ENCODE measurements around the gene RNF32. TPM values are rescaled to one million over a fixed set of nuclear protein-coding genes. Genes with fewer than 3 reads are reported as not detected.

RNF32 gene
- polyA plus RNA-seq, 3 donors = 0.03 to 0.13 TPM; not detected in 1

- Histone ChIP-seq H2AFZ (ENCODE audit: insufficient read depth, low read depth, low read length, poor library complexity, severe bottlenecking) (no peak overlapping the region), H3K4me2 (replicated peaks; ENCODE audit: extremely low read depth, low read length, poor library complexity, severe bottlenecking) (no peak overlapping the region), H3K9me3 (replicated peaks in 1 of 2; ENCODE audit: control insufficient read depth in 1 of 2, insufficient read depth in 1 of 2, low read length in 2 of 2) (no peaks in the 10 kb centered on the region), H3K36me3 (replicated peaks in 1 of 2; ENCODE audit: control insufficient read depth in 1 of 2, insufficient read depth in 2 of 2, low read length in 2 of 2) (peaks cover 0 to 9% of the 10 kb centered on the region in 2 donors), H3K4me1 (ENCODE audit: control insufficient read depth in 1 of 2, insufficient read depth in 2 of 2, low read length in 2 of 2) (no peaks in the 10 kb centered on the region), H3K27ac (ENCODE audit: low read depth in 1 of 2, low read length in 2 of 2) (no peak overlapping the region), H3K9ac (ENCODE audit: insufficient read depth, low read length, poor library complexity, severe bottlenecking) (no peak overlapping the region), H3K4me3 (replicated peaks in 1 of 3; ENCODE audit: low read depth in 2 of 3, low read length in 3 of 3) (no peak overlapping the region), H3K79me2 (ENCODE audit: insufficient read depth, low read length) (no peaks in the 10 kb centered on the region), H4K20me1 (ENCODE audit: insufficient read depth, low read length) (no peaks in the 10 kb centered on the region), H3K27me3 (ENCODE audit: control insufficient read depth in 2 of 2, insufficient read depth in 2 of 2, low read length in 2 of 2) (no peaks in the 10 kb centered on the region)
- Mint-ChIP-seq H3K27me3 (ENCODE audit: low read depth in 3 of 3) (peaks cover 3 to 6% (median 5%) of the 10 kb centered on the region in 3 donors), H3K36me3 (peaks cover 12 to 15% of the 10 kb centered on the region in 2 donors), H3K4me1 (no peaks in the 10 kb centered on the region), H3K27ac (peak overlapping the region in 1 of 7 donors; percentile 12), H3K4me3 (no peak overlapping the region), H3K9me3 (peaks cover 0 to 4% (median 0%) of the 10 kb centered on the region in 7 donors)
- intact Hi-C loops (cut with micrococcal nuclease) = no loop called here
- WGBS (ENCODE audit: insufficient coverage) = no CpG with 5 or more reads among the region's 4 CpGs
- DNase-seq = no peak
- TF ChIP-seq, protein P1, sequence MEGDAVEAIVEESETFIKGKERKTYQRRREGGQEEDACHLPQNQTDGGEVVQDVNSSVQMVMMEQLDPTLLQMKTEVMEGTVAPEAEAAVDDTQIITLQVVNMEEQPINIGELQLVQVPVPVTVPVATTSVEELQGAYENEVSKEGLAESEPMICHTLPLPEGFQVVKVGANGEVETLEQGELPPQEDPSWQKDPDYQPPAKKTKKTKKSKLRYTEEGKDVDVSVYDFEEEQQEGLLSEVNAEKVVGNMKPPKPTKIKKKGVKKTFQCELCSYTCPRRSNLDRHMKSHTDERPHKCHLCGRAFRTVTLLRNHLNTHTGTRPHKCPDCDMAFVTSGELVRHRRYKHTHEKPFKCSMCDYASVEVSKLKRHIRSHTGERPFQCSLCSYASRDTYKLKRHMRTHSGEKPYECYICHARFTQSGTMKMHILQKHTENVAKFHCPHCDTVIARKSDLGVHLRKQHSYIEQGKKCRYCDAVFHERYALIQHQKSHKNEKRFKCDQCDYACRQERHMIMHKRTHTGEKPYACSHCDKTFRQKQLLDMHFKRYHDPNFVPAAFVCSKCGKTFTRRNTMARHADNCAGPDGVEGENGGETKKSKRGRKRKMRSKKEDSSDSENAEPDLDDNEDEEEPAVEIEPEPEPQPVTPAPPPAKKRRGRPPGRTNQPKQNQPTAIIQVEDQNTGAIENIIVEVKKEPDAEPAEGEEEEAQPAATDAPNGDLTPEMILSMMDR (IDR thresholded peaks at IDR 0.05) = no peak
Measured at GRCh38 chr7:156665101-156665500, 24.5 kb downstream of the RNF32 start.

GRCh38 chr7:156666368-156667109 lies 26.0 kb downstream of the RNF32 start:
- no peak overlapping the region for H3K9ac ChIP-seq (ENCODE audit: insufficient read depth, low read length, poor library complexity, severe bottlenecking)
- Mint-ChIP-seq H3K4me1 (no peaks in the 10 kb centered on the region), H3K27me3 (ENCODE audit: low read depth in 3 of 3) (no peaks in the 10 kb centered on the region), H3K36me3 (peaks cover 20 to 25% of the 10 kb centered on the region in 2 donors), H3K4me3 (no peak overlapping the region), H3K9me3 (no peaks in the 10 kb centered on the region), H3K27ac (no peak overlapping the region)
- intact Hi-C loops (cut with micrococcal nuclease) = no loop called here
- no peaks in the 10 kb centered on the region for H3K4me1 ChIP-seq (ENCODE audit: control insufficient read depth in 1 of 2, insufficient read depth in 2 of 2, low read length in 2 of 2)
- no peak for DNase-seq
- no peak overlapping the region for H3K4me3 ChIP-seq (replicated peaks in 1 of 3; ENCODE audit: low read depth in 2 of 3, low read length in 3 of 3)
- H3K36me3 ChIP-seq (replicated peaks in 1 of 2; ENCODE audit: control insufficient read depth in 1 of 2, insufficient read depth in 2 of 2, low read length in 2 of 2) = peaks cover 0 to 9% of the 10 kb centered on the region in 2 donors
- H2AFZ ChIP-seq (ENCODE audit: insufficient read depth, low read depth, low read length, poor library complexity, severe bottlenecking) = no peak overlapping the region
- H3K27me3 ChIP-seq (ENCODE audit: control insufficient read depth in 2 of 2, insufficient read depth in 2 of 2, low read length in 2 of 2) = no peaks in the 10 kb centered on the region
- 92% methylated on average over 2 of the region's 8 CpGs for WGBS (ENCODE audit: insufficient coverage)
- TF ChIP-seq, protein P1 (IDR thresholded peaks at IDR 0.05) = no peak
- no peaks in the 10 kb centered on the region for H3K79me2 ChIP-seq (ENCODE audit: insufficient read depth, low read length)
- H3K9me3 ChIP-seq (replicated peaks in 1 of 2; ENCODE audit: control insufficient read depth in 1 of 2, insufficient read depth in 1 of 2, low read length in 2 of 2) = no peaks in the 10 kb centered on the region
- no peak overlapping the region for H3K4me2 ChIP-seq (replicated peaks; ENCODE audit: extremely low read depth, low read length, poor library complexity, severe bottlenecking)
- no peak overlapping the region for H3K27ac ChIP-seq (ENCODE audit: low read depth in 1 of 2, low read length in 2 of 2)
- H4K20me1 ChIP-seq (ENCODE audit: insufficient read depth, low read length) = no peaks in the 10 kb centered on the region
